Pancreas (tissue), 10 donors: ENCODE data around the gene HADHB. TPM values are rescaled to one million over a fixed set of nuclear protein-coding genes. Genes with fewer than 3 reads are reported as not detected.
"Not testable (repeated sequence)": the region's sequence is repeated elsewhere in the genome, so short reads cannot be mapped to it uniquely, and the experiment has no call there.

ENCODE experiments used
- ATAC-seq, 4 donors: fragments of 200-7000 bp; cut with Tn5 transposase; one replicate each; pipeline versions ENCODE4 v1.8.0 to v1.9.1; 2020; ENCODE audit warnings: mild to moderate bottlenecking in 4 of 4, moderate library complexity in 4 of 4
- DNase-seq, 6 donors: peaks; one replicate each; pipeline ENCODE4 v3.0.0-alpha.2; 2020
- FAIRE-seq: peaks from 2 replicates; lab custom pipeline; 2012; peaks lifted over from hg19 to GRCh38; lab: Jason Lieb, UNC
- H3K27ac ChIP-seq, 4 donors: fragments of 200-600 bp; sonication (generic); 1 replicate in 3 of 4; 2 replicates in 1 of 4; pipeline versions ENCODE4 v1.5.0 to v1.8.0; 2020
- H3K27me3 ChIP-seq, 4 donors: fragments of 200-600 bp; one replicate each; pipeline ENCODE4 v1.8.0; 2021
- H3K36me3 ChIP-seq, 3 donors: fragments of 200-600 bp; sonication (generic) in 1 of 3; one replicate each; pipeline versions ENCODE4 v1.5.0 to v1.8.0; 2020 to 2021
- H3K4me1 ChIP-seq, 3 donors: fragments of 200-600 bp; one replicate each; pipeline ENCODE4 v1.8.0; 2021
- H3K4me3 ChIP-seq, 4 donors: fragments of 200-600 bp; sonication (generic) in 2 of 4; one replicate each; pipeline versions ENCODE4 v1.5.0 to v1.8.0; 2020 to 2021
- H3K9me3 ChIP-seq, 4 donors: fragments of 200-600 bp; one replicate each; pipeline ENCODE4 v1.8.0; 2021
- WGBS, 2 donors: extraction: QIAGEN DNeasy Blood & Tissue Kit; methylation state at CpG; one replicate each; pipeline ENCODE4 v1.1.7; 2013; 5-methylcytosine and 5-hydroxymethylcytosine counted together
- intact Hi-C, 3 donors: fragments of 100-400 bp; cut with DNase I; formaldehyde crosslinking; loops; one replicate each; pipeline versions ENCODE4 v1.11.1 to v1.14.2; 2022
- polyA plus RNA-seq, 2 donors: library from polyadenylated mRNA; stranded (reverse); fragments of 200-250 nt; gene quantifications; one replicate each; pipeline ENCODE4 v1.2.3, GENCODE V29; 2013
- total RNA-seq, 6 donors: library from RNA; stranded (reverse); fragmentation: NEBNext Ultra II Directional in 4 of 6; extraction: Animal tissue kit (Norgen Biotek cat#: 25700) in 4 of 6; gene quantifications; one replicate each; pipeline versions ENCODE4 v1.2.1 to v1.2.4, GENCODE V29; 2021 to 2023
- TF ChIP-seq, protein P1 (sequence below), 4 donors: fragments of 200-600 bp; sonication (generic) in 3 of 4; IDR thresholded peaks; one replicate each; pipeline versions ENCODE4 v1.5.0 to v1.8.0; 2021; ENCODE audit warnings: antibody characterized with exemption in 4 of 4
- donor health status: healthy with polysubstance abuse.
- donor health status: DM: no; HTN: no; CAD: no; lungs with moderate emphysema.
- donor health status: DM: no; HTN: no; CAD: no.
- donor health status: control.
- donor health status: control.
- donor health status: Bipolar disorder and iron deficiency.
- donor health status: DM: yes; HTN: yes; CAD: no.
- donor health status: DM: no; HTN: no; CAD: no.
- donor health status: DM: no; HTN: no; CAD: no.
- donor health status: DM: yes; HTN: yes; CAD: no.

Gene HADHB
- total and polyA plus RNA-seq, 8 donors, result 36.3 to 76.8 (median 60.2) TPM

DNA sequence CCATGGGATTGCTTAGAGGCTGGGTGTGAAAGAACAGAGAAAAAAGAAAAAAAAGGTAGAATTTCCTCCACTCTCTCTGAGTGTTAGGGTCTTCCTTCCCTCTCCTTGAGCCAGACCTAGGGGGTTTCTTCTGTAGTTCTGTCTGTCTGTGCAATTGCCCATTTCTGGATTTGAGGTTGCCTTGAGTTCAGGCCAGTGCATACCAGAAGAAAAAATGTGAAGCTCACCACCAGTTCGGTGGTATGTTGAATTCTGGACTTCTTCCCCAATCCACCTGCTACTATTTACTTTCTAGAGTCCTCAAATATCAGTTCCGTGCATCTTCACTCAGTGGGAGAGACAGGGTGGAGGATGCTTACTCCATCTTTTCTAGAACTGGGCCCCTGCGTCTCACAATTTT lies 85.9 kb downstream of the HADHB start:
- DNase-seq (no peak), FAIRE-seq (no peak), ATAC-seq (peak in 1 of 4 donors; percentile 14)
- Histone ChIP-seq H3K4me1 (no peaks in the 10 kb centered on the region), H3K27ac (no peak overlapping the region), H3K4me3 (no peak overlapping the region), H3K36me3 (no peaks in the 10 kb centered on the region), H3K9me3 (no peaks in the 10 kb centered on the region), H3K27me3 (no peaks in the 10 kb centered on the region)
- TF ChIP-seq, protein P1, sequence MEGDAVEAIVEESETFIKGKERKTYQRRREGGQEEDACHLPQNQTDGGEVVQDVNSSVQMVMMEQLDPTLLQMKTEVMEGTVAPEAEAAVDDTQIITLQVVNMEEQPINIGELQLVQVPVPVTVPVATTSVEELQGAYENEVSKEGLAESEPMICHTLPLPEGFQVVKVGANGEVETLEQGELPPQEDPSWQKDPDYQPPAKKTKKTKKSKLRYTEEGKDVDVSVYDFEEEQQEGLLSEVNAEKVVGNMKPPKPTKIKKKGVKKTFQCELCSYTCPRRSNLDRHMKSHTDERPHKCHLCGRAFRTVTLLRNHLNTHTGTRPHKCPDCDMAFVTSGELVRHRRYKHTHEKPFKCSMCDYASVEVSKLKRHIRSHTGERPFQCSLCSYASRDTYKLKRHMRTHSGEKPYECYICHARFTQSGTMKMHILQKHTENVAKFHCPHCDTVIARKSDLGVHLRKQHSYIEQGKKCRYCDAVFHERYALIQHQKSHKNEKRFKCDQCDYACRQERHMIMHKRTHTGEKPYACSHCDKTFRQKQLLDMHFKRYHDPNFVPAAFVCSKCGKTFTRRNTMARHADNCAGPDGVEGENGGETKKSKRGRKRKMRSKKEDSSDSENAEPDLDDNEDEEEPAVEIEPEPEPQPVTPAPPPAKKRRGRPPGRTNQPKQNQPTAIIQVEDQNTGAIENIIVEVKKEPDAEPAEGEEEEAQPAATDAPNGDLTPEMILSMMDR (IDR thresholded peaks at IDR 0.05), result no peak
- WGBS, 2 donors, result 69 to 77% methylated on average over 3 of the region's 3 CpGs
- intact Hi-C loops, result no loop called here

GRCh38 chr2:26331321-26331720 lies 86.6 kb downstream of the HADHB start:
- 81 to 91% methylated on average over 8 of the region's 8 CpGs for WGBS, 2 donors
- not testable (repeated sequence) for FAIRE-seq

GRCh38 chr2:26333293-26333692 lies 88.6 kb downstream of the HADHB start:
- H3K4me1 ChIP-seq, result no peaks in the 10 kb centered on the region
- TF ChIP-seq, protein P1 (IDR thresholded peaks at IDR 0.05), result no peak
- no peak overlapping the region for H3K4me3 ChIP-seq
- H3K9me3 ChIP-seq, result no peaks in the 10 kb centered on the region
- FAIRE-seq (no peak), DNase-seq (no peak), ATAC-seq (peak in 2 of 4 donors; percentile 48 to 54)
- intact Hi-C loops, result no loop called here
- 9 to 25% methylated on average over 2 of the region's 2 CpGs for WGBS, 2 donors
- H3K27me3 ChIP-seq, result no peaks in the 10 kb centered on the region
- H3K27ac ChIP-seq, result no peak overlapping the region
- no peaks in the 10 kb centered on the region for H3K36me3 ChIP-seq

More at GRCh38 chr2:26331321-26331720, 86.6 kb downstream of the HADHB start:
- intact Hi-C loops, H3K36me3 ChIP-seq, H3K4me3 ChIP-seq, H3K27me3 ChIP-seq, ATAC-seq, H3K4me1 ChIP-seq, H3K27ac ChIP-seq, DNase-seq, H3K9me3 ChIP-seq: not testable (repeated sequence)

DNA sequence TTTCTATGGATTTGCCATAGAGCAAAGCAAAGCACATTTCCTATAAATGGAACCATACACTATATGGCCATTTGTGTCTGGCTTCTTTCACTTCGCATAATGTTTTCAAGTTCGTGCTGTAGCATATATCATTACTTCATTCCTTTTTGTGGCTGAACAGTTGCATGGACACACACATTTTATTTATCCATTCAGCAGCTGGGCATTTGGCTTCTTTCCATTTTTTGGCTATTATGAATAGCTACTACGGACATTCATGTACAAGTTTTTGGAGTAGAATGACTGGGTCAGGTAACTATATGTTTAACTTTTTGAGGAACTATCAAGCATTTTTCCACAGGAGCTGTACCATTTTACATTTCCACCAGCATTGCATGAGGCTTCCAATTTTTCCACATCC lies 90.5 kb downstream of the HADHB start:
- FAIRE-seq, result no peak
- Histone ChIP-seq H3K36me3 (no peaks in the 10 kb centered on the region), H3K4me1 (peaks cover 0 to under 1% (median 0%) of the 10 kb centered on the region in 3 donors), H3K27ac (no peak overlapping the region), H3K9me3 (no peaks in the 10 kb centered on the region), H3K4me3 (no peak overlapping the region), H3K27me3 (no peaks in the 10 kb centered on the region)
- TF ChIP-seq, protein P1 (IDR thresholded peaks at IDR 0.05), result no peak
- 46 to 74% methylated on average over 3 of the region's 3 CpGs for WGBS, 2 donors
- intact Hi-C loops, result no loop called here
- no peak for DNase-seq
- no peak for ATAC-seq

DNA sequence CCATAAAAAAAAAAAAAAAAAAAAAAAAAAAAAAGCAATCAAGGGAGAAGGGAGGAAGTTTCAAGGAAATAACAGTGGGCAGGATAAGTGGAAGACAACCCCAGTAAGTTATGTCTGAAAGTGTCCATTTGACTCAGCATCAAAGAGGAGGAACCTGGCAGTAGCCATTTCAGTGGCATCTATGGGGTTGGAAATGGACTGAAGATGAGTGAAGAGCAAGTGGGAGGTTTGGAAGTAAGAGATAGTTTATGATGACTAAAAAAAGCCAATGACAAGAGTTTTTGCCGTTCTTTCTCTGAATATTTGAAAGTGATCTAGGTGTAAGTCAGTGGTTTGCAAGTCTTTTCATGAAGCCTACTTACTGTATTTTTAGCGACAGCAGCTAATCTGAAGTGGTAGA lies 92.0 kb downstream of the HADHB start:
- TF ChIP-seq, protein P1 (IDR thresholded peaks at IDR 0.05), result no peak
- H3K4me3 ChIP-seq, result no peak overlapping the region
- peaks cover 0 to 7% (median 0%) of the 10 kb centered on the region in 3 donors for H3K4me1 ChIP-seq
- FAIRE-seq (no peak), ATAC-seq (no peak), DNase-seq (no peak)
- H3K9me3 ChIP-seq, result no peaks in the 10 kb centered on the region
- no peak overlapping the region for H3K27ac ChIP-seq
- H3K36me3 ChIP-seq, result no peaks in the 10 kb centered on the region
- WGBS, 2 donors, result 86 to 100% methylated on average over 2 of the region's 2 CpGs
- intact Hi-C loops, result no loop called here
- H3K27me3 ChIP-seq, result no peaks in the 10 kb centered on the region
